Measurements from ENCODE around the gene ZNF780A.
"Not testable (repeated sequence)": the region's sequence is repeated elsewhere in the genome, so short reads cannot be mapped to it uniquely, and the experiment has no call there.

ZNF780A gene

GRCh38 chr19:40114119-40114518, 23.4 kb upstream of the ZNF780A start:
- H3K4me3 ChIP-seq (ENCODE audit: low read depth, low read length); H3K9me3 ChIP-seq (ENCODE audit: control insufficient read depth, insufficient read depth, low read depth, low read length); CTCF ChIA-PET; H3K4me1 ChIP-seq (ENCODE audit: control insufficient read depth, insufficient read depth, low read length); H3K36me3 ChIP-seq (ENCODE audit: control insufficient read depth in 2 of 2, insufficient read depth in 1 of 2, low read length in 2 of 2); H3K27ac ChIP-seq (ENCODE audit: extremely low read depth, low read depth, low read length); POLR2A ChIA-PET: not testable (repeated sequence)
- TF ChIP-seq SCRT2 (tag by site-specific recombination; IDR thresholded peaks at IDR 0.05), result peak; percentile 58

GRCh38 chr19:40112271-40112670, 21.5 kb upstream of the ZNF780A start:
- CTCF ChIA-PET, result interaction anchor here (0.9 kb wide), 1 partner anchor 54 kb away, joined by 3 read pairs; no protein-coding TSS in a partner anchor
- H3K4me1 ChIP-seq (ENCODE audit: control insufficient read depth, insufficient read depth, low read length); H3K4me3 ChIP-seq (ENCODE audit: low read depth, low read length); H3K27ac ChIP-seq (ENCODE audit: extremely low read depth, low read depth, low read length); H3K36me3 ChIP-seq (ENCODE audit: control insufficient read depth in 2 of 2, insufficient read depth in 1 of 2, low read length in 2 of 2); H3K9me3 ChIP-seq (ENCODE audit: control insufficient read depth, insufficient read depth, low read depth, low read length); POLR2A ChIA-PET: not testable (repeated sequence)
- TF ChIP-seq SP3 (tag by site-specific recombination; IDR thresholded peaks at IDR 0.05) (0 out of 2 replicates have a peak, but pooled peaks have one; percentile 7), ZNF549 (tag by site-specific recombination; IDR thresholded peaks at IDR 0.05) (peak; percentile 80), ZNF626 (tag by site-specific recombination; IDR thresholded peaks at IDR 0.05) (peak; percentile 56; the same call in 1 of the 2 replicates), ZNF280D (tag by site-specific recombination; IDR thresholded peaks at IDR 0.05) (peak; percentile 91; the same call in 1 of the 2 replicates), SETDB1 (IDR thresholded peaks at IDR 0.05; ENCODE audit: insufficient read length, low read length) (peak; percentile 52)

GRCh38 chr19:40110570-40110969, 19.8 kb upstream of the ZNF780A start:
- ChIA-PET CTCF (interaction anchor here (0.6 to 1.1 kb wide), 7 partner anchors 29 to 764 kb away, joined by 3 to 5 read pairs (median 3); no protein-coding TSS in a partner anchor), POLR2A (no interaction called here)
- TF ChIP-seq ZNF654 (tag by site-specific recombination; IDR thresholded peaks at IDR 0.05; ENCODE audit: low read depth), result no peak
- TF ChIP-seq ZNF202 (tag by site-specific recombination; IDR thresholded peaks at IDR 0.05; ENCODE audit: borderline replicate concordance), result no peak
- no peak for TF ChIP-seq ZNF639 (tag by site-specific recombination; IDR thresholded peaks at IDR 0.05)
- no peak for TF ChIP-seq ZNF146 (tag by site-specific recombination; IDR thresholded peaks at IDR 0.05)
- TF ChIP-seq ZNF768 (tag by site-specific recombination; IDR thresholded peaks at IDR 0.05), result no peak
- TF ChIP-seq ZNF664 (tag by site-specific recombination; IDR thresholded peaks at IDR 0.05), result no peak
- no peak for TF ChIP-seq GLIS1 (tag by site-specific recombination; IDR thresholded peaks at IDR 0.05)
- no peak for TF ChIP-seq MZF1 (tag by site-specific recombination; IDR thresholded peaks at IDR 0.05; ENCODE audit: borderline replicate concordance)
- no peak for TF ChIP-seq ZSCAN23 (tag by site-specific recombination; IDR thresholded peaks at IDR 0.05)
- TF ChIP-seq ZNF404 (tag by site-specific recombination; IDR thresholded peaks at IDR 0.05), result no peak
- TF ChIP-seq KLF8 (tag by site-specific recombination; IDR thresholded peaks at IDR 0.05), result no peak
- TF ChIP-seq ZNF549 (tag by site-specific recombination; IDR thresholded peaks at IDR 0.05), result no peak
- no peak for TF ChIP-seq ZBTB21 (tag by site-specific recombination; IDR thresholded peaks at IDR 0.05)
- no peak for TF ChIP-seq SP2 (tag by site-specific recombination; IDR thresholded peaks at IDR 0.05)
- Histone ChIP-seq H3K9me3 (ENCODE audit: control insufficient read depth, insufficient read depth, low read depth, low read length) (peaks cover 3% of the 10 kb centered on the region; the same call in 1 of the 2 replicates), H3K4me3 (ENCODE audit: low read depth, low read length) (no peak overlapping the region), H3K4me1 (ENCODE audit: control insufficient read depth, insufficient read depth, low read length) (no peaks in the 10 kb centered on the region), H3K27ac (ENCODE audit: extremely low read depth, low read depth, low read length) (no peak overlapping the region), H3K36me3 (ENCODE audit: control insufficient read depth in 2 of 2, insufficient read depth in 1 of 2, low read length in 2 of 2) (no peaks in the 10 kb centered on the region)

All from HEK293 (cell line).